ENCODE measurements around the gene DSP.
A peak's percentile ranks its signal among the peaks of the same experiment; 100 is the strongest.

DSP gene

DNA sequence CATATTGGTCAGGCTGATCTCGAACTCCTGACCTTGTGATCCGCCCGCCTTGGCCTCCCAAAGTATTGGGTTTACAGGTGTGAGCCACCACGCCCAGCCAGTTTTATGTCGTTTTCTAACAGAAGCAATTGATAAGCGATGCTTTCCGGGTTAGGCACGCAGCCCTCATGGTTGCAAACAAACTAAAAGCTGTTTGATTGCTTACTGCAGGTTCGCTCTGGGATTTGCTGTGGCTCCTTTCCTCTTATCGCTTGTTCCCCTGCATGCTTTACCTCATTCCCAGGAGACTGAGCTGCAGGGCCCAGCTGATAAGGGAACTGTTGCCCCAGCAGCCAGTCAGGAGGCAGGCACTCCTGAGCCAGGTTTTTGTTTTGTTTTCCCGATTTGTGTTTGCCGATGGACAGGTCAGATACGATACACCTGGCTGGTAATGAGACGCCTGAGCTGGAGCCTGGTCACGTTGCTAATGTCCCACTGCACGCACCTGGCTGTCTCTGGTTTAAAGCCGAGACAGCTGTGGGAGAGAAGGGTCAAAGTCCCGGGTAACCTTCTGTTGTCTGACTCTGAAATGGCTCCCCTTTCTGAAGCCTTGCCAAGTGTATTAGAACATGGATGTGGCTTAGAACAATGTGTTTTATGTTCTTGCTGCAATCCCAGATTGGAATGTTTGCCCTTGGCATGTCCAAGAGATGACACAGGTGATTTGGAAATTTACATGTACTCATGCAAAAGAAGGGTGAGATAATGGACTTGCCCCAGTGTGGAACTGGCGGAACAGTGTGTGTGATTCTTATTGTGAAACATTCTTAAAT lies 19.9 kb downstream of the DSP start:
- peak; percentile 67 for DNase-seq

GRCh38 chr6:7562769-7563168 lies 21.3 kb downstream of the DSP start:
- DNase-seq = no peak

DNA sequence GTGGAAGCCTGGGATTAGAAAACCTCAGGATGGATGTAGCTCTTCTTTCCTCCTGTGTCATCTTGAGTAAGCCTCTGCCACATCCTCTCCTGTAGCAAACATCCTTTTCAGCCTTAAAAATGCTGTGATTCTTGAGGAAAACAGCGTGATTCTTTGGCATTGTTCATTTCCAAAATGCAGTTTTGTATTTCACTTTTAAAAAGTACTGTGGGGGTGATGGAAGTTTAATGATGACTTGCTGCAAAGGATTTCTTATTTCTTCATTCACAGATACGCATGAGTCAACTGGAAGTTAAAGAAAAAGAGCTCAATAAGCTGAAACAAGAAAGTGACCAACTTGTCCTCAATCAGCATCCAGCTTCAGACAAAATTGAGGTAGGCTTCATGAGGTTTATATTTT lies 24.6 kb downstream of the DSP start:
- no peak for DNase-seq

- DNase-seq = no peak
Measured at GRCh38 chr6:7566617-7567173, 25.2 kb downstream of the DSP start.

GRCh38 chr6:7568021-7568420 lies 26.6 kb downstream of the DSP start:
- no peak for DNase-seq

DNA sequence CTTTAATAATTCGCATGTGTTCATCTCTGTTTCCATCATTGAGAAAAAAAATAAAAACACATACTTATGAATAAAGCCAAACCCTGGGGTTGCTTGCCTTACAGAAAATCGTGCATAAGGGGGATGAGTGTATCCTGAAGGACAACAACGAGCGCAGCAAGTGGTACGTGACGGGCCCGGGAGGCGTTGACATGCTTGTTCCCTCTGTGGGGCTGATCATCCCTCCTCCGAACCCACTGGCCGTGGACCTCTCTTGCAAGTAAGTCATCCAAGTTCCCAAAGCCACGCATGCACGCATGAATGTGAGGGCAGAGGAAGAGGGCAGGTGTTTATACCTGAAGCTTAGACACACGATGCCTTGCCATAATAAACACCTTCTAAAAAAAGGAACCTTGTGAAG lies 27.6 kb downstream of the DSP start:
- no peak for DNase-seq

DNA sequence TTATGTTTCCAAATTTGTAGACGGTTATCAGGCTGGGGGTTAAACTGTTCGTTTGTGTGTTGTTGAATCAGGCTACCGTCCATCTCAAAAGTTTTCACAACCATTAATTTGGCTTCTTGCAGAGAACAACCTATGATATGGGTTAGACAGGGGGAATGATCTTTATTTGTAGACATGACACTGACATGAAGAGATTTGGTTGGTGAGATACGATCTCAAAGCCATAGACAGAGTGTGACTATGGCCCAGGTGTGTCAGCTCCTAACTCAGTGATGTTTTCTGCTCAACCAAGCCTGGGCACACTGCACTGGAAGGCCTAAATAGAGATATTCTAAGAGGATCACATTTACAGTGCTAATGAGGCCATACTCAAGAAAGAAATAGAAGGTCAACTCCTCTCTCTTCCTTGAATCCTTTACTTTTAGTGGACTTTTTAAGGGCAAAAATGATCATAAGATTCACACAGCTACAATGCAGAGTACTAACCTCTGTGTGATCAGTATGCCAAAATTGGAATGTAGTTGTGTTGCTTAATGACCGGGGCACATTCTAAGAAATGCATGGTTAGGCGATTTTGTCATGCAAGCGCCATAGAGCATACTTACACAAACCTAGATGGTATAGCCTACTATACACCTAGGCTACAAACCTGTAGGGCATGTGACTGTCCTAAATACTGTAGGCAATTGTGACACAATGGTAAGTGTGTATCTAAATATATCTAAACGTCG lies 30.9 kb downstream of the DSP start:
- DNase-seq = no peak

- no peak for DNase-seq
Measured at GRCh38 chr6:7574500-7574899, 33.0 kb downstream of the DSP start.

GRCh38 chr6:7578516-7578915 lies 37.0 kb downstream of the DSP start:
- DNase-seq = no peak

DNA sequence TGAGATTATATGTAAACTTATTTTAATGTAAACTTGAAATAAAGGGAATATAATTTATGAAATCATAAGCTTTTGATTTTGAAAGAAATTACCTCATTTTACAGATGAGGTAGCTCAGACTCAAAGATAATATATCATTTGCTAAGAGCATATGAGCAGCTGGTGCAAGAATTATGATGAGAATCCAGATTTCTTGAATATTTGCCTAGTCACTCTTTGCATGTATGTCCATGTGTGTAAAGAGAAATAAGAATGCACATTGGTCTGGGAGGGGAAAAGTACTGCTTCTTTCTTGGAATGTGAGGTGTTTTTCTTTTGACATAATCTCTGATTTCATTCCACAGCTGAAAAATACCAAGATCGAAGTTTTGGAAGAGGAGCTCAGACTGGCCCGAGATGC lies 37.5 kb downstream of the DSP start:
- DNase-seq = no peak

GRCh38 chr6:7579851-7580250 lies 38.4 kb downstream of the DSP start:
- DNase-seq = no peak

GRCh38 chr6:7580537-7580926 lies 39.1 kb downstream of the DSP start:
- no peak for DNase-seq

DNA sequence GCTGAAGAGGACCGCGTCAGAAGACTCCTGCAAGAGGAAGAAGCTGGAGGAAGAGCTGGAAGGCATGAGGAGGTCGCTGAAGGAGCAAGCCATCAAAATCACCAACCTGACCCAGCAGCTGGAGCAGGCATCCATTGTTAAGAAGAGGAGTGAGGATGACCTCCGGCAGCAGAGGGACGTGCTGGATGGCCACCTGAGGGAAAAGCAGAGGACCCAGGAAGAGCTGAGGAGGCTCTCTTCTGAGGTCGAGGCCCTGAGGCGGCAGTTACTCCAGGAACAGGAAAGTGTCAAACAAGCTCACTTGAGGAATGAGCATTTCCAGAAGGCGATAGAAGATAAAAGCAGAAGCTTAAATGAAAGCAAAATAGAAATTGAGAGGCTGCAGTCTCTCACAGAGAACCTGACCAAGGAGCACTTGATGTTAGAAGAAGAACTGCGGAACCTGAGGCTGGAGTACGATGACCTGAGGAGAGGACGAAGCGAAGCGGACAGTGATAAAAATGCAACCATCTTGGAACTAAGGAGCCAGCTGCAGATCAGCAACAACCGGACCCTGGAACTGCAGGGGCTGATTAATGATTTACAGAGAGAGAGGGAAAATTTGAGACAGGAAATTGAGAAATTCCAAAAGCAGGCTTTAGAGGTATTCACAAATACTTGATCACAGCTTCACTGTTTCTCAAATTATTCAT lies 39.6 kb downstream of the DSP start:
- no peak for DNase-seq

DNA sequence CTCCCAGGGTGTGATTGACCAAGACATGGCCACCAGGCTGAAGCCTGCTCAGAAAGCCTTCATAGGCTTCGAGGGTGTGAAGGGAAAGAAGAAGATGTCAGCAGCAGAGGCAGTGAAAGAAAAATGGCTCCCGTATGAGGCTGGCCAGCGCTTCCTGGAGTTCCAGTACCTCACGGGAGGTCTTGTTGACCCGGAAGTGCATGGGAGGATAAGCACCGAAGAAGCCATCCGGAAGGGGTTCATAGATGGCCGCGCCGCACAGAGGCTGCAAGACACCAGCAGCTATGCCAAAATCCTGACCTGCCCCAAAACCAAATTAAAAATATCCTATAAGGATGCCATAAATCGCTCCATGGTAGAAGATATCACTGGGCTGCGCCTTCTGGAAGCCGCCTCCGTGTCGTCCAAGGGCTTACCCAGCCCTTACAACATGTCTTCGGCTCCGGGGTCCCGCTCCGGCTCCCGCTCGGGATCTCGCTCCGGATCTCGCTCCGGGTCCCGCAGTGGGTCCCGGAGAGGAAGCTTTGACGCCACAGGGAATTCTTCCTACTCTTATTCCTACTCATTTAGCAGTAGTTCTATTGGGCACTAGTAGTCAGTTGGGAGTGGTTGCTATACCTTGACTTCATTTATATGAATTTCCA lies 43.9 kb downstream of the DSP start:
- no peak for DNase-seq

DNA sequence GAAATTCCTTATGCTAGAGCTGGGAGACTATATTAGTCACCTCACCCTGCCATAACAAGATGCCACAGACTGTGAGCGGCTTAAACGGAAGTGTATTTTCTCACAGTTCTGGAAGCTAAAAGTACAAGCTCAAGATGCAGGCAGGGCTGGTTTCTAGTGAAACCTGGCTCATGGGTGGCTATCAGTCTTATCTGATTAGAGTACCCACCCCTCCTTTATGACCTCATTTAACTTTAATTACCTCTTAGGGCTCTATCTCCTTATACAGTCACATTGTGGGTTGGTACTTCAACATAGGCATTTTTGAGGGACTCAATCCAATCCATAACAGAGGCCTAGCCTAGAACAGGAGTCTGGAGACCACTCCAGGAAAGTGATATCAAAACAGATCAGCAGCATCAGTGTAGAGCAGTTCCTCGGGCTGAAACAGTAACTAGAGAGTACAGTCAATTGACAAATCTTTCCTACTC lies 46.2 kb downstream of the DSP start:
- no peak for DNase-seq

GRCh38 chr6:7588506-7588905 lies 47.0 kb downstream of the DSP start:
- DNase-seq = no peak

DNA sequence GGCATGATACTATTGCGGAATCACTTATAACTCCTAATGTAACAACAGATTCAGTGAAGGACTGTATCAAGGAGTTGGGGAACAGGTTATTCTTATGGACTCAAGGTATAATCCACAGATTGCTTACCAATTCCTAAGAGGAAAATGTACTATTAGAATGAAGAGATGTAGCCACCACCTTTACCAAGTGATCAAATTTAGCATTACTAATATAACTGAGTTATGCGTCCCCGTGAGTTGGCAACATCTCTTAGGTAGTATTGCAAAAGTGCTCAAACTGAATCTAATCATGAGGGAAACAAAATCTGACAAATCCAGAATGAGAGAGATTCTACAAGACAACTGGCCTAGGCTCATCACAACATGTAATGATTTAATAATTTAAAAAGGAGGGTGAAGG lies 47.8 kb downstream of the DSP start:
- DNase-seq = no peak

DNA sequence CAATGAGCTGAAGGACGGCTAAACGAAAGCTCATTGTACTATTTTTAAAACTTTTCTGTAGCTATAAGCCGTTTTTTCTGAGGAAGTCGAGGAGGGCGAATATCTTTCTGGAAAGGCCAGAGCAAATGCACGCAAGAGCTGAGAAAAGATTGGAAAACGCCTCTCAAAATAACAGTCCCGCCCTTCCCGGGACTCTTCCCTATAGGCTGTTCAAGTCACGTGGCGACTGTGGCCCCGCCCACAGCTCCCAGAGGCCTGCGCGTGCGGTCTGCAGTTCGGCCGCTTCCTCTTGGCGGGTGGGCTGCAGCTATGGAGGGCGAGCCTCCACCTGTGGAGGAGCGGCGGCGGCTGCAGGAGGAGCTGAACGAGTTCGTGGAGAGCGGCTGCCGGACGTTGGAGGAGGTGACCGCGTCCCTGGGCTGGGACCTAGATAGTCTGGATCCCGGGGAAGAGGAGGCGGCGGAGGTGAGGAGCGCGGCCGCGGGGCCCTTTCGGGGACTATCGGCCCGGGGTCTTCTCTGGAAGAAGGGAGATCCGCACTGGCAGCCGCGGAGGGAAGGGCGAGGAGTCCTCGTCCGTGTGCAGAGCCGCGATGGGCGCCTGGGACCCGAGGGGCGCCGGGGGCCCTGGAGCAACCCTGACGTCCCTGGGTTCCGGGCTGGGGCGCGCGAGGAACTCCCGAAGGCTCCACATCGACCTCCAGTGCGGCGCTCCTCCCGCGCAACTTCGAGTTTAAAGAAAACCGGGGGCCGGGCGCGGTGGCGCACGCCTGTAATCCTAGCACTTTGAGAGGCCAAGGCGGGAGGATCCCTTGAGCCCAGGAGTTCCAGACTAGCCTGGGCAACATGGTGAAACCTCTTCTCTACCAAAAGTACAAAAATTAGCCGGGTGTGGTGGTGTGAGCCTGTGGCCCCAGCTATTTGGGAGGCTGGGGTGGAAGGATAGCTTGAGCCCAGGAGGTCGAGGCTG lies 48.8 kb downstream of the DSP start, which contains the start of gene SNRNP48:
Gene SNRNP48, plus strand, starts transcription at position 250 of the 969 bp plus-strand sequence. Its CDS starts 60 bp downstream, at position 310.
- DNase-seq = peak; percentile 69

DNA sequence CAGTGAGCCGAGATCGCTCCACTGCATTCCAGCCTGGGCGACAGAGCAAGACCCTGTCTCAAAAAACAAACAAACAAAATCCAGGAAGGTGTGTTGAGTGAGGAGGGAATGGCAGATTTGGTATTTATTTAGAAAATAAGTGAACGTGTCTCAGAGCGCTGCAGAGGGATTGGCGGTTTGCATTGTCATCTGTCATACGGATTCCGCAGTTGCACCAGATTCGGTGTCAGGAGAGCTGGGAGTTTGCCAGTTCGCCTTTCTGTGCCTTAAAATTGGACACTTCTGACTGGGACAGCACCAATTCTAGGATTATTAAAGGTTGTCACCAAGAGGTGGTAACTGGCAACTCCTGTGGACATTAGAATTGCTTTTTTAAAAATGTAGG lies 49.4 kb downstream of the DSP start:
- no peak for DNase-seq

GRCh38 chr6:7591770-7592169 lies 50.3 kb downstream of the DSP start:
- no peak for DNase-seq

DNA sequence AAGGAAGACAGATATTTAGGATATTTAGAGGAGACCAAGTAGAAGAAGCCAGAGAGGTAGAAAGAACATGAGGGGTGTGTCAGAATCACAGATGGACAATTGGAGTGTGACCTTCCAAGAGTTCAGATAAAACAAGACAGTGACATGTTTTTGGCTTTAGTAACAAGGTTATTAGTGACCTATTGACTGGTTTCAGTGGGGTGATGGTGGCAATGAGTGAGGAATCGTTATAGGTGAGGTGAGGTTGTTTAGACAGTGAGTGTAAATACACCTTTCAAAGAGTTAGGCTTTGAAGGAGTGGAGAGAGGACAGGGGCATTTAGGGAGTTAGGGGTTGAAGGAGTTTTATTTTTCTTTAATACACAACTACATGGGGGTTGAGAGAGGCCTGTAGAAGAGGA lies 51.8 kb downstream of the DSP start:
- DNase-seq = no peak
